Inflammatory macrophage treated with lipopolysaccharide for 1 hour (primary cell): ENCODE results near the gene CHST9.
A peak's percentile ranks its signal among the peaks of the same experiment; 100 is the strongest.
"Not testable (repeated sequence)": the region's sequence is repeated elsewhere in the genome, so short reads cannot be mapped to it uniquely, and the experiment has no call there.

ENCODE experiments used
- DNase-seq, 2 donors: peaks; one replicate each; pipeline ENCODE4 v3.0.0-alpha.2; 2020 to 2022

Gene CHST9

DNA sequence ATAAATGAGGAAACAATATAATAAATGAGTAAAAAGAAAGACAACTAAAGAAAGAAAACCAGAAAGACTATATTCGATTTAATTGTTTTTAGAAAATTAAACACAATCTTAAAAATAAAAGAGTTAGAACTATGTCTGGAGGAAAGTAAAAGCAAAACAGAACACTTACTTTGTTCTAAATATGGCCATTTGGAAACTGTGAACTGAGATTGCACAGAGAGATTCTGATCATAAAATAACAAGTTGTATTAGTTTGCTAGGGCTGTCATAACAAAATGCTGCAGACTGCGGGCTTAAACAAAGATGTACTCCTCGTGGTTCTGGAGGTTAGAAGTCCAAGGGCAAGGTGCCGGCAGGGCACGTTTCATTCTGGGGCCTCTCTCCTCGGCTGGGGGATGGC, 191.5 kb downstream of the CHST9 start:
- no peak for DNase-seq

DNA sequence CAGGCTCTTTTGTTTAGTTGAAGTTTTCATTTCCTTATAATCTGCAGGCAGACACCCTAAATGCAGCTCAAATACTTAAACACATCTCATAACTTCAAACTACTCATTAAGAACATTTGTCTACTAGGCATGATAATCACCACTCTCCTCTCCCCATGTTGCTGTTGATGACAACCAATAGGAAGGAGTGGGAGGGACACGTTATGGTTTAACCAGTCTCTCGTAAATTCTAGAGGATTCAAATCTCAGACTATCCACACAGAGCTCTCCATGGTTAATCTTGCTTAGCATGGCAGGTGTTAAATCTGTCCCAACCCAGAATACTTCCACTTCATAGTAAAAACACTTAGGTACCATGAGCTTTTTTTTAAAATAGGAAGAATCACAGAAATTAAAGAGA, 192.2 kb downstream of the CHST9 start:
- no peak for DNase-seq

DNA sequence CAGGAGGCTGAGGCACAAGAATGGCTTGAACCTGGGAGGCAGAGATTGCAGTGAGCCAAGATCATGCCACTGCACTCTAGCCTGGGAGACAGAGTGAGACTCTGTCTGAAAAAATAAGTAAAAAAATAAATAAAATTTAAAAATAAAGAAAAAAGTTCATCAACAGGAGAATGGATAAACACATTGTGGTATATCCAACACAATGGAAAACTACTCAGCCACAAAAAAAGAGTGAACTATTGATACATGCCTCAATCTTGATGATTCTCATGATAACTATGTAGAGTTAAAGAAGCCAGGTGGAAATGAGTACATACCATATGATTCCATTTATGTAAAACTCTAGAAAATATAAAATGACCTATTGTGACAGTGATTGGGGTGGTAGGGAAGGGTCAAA, 195.3 kb downstream of the CHST9 start:
- DNase-seq, result no peak

DNA sequence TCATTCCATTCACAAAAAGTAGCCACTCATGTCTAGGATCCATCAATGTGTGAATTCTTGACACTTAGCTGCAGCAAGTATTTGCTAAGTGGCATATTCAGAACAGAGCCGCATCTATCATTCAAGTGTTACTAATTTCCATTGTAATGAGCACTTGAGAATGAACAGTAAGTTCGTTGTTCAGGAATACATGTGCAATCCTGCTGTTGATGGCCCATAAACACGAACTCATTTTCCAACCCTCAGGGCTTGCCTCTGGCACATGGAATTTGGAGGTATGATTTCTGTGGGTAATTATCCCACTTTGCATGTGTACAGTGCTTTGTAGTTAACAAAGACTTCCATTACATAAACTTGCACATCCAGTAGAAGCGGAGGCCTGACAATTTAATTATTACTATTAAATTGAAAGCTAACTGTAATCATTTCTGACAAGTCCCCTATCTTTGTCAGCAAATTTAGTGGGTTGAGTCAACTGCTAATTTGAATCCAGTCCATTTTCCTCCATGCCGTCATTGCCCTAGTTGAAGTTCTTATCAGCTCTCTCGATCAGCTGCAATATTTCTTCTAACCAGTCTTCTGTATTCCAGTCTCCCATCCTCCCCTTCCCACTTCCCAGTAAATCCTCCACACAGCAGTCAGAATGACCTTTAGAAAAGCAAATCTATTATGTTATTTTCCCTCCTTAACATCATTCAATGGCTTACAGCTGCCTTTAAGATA, 203.6 kb downstream of the CHST9 start:
- DNase-seq, result no peak

DNA sequence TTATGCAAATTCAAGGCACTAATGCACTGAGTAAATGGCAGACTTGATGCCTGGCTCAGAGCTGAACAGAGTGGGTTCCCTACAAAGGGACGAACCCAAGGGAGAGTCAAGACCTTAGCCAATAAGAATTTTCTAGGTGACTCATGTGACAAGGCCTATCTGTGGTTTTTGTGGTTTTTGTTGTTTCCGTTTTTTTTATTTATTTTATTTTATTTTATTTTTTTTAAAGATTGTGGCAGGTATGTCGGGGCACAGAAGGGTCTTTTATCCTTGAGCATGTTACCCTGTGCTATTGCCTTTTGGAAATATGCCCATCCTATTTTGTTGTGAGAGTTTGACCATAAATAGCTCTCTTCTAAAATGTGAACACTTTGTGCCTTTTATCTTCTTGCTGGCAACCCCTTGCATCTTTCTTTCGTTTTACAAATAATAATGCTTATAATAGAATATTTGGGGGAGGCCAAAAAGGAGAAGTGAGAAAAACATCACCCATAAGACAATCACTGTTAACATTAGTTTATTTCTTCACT, 206.2 kb downstream of the CHST9 start:
- no peak for DNase-seq

- no peak for DNase-seq
These were observed 207.3 kb downstream of the CHST9 start for GRCh38 chr18:26977781-26978180.

- no peak for DNase-seq
These were observed 208.9 kb downstream of the CHST9 start for GRCh38 chr18:26976206-26976605.

GRCh38 chr18:26972549-26972948, 212.6 kb downstream of the CHST9 start:
- not testable (repeated sequence) for DNase-seq

DNA sequence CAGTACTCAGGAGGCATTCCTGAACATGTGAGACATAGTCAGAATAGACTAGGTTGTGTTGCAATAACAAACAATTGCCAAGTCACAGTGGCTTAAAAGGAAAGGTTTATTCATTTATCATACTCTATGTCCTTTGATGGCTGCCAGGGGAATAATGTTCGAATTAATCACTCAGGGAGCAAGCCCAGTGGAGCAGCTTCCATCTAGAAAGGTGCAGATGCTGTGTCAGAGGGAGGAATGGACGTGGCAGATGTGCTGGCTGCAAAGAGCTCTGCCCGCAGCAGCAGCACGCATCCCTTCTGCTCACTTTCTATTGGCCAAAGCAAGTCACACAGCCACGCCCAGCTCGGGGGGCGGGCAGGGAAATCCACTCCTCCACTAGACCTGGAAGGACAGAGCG, 213.7 kb downstream of the CHST9 start:
- DNase-seq, result no peak

DNA sequence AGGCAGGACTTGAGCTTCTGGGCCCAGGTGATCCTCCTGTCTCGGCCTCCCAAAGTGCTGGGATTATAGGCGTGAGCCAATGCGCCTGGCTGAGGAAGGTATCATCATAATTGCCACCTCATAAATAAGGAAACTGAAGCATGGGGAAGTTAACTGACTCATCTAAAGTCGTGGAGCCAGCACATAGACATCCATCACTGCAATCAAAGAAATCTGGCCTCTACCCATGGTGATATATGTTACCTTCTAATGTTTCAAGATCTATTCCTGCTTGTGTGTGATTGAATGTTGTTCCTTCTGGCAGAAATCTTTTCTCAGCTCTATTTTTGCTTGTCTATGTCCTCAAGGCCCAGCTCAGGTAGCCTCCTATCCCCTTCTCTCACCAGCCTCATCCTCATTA, 214.5 kb downstream of the CHST9 start:
- no peak for DNase-seq

- no peak for DNase-seq
These were observed 219.9 kb downstream of the CHST9 start for GRCh38 chr18:26965206-26965605.

GRCh38 chr18:26963292-26963691, 221.8 kb downstream of the CHST9 start:
- peak in 1 of 2 donors; percentile 1 for DNase-seq

GRCh38 chr18:26961839-26962238, 223.3 kb downstream of the CHST9 start:
- no peak for DNase-seq

- no peak for DNase-seq
These were observed 224.2 kb downstream of the CHST9 start for GRCh38 chr18:26960911-26961310.

DNA sequence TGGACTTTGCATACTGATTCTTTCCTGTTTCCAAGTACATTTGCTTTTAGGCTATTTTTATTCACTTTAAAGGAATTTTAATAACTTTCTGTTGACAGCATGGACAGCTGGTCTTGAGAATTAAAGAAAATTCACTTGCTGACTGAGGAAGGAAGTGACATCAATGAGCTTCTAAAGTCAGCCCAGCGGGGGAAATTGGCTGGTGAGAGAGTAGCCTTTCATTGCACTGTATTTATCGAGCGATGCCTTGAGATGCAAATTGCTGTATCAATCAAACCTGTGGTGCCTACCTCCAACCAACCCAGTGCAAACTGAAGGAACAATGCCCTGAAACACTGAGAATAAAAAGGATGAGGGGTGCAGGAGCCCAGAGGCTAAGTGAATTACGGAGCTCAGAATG, 228.2 kb downstream of the CHST9 start:
- no peak for DNase-seq

DNA sequence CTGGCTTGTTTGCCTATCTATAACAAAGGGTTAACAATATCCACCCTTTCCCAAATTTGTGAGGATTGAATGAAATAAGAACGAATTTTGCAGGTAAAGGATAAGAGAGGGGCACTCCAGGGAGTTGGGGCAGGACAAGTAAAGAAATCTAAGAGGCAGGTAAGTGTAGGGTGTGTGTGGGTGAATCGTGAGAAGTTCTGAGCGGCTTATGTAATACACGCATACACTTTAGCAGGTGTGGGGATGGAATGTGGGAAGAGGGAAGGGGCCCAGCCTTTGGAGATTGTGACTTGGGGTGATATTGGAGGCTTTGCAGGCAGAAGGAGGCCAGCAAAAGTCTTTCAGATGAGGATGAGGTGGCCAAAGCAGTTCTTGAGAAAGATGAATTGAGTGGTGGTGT, 236.4 kb downstream of the CHST9 start:
- no peak for DNase-seq

- DNase-seq, result no peak
These were observed 241.2 kb downstream of the CHST9 start for GRCh38 chr18:26943906-26944305.

DNA sequence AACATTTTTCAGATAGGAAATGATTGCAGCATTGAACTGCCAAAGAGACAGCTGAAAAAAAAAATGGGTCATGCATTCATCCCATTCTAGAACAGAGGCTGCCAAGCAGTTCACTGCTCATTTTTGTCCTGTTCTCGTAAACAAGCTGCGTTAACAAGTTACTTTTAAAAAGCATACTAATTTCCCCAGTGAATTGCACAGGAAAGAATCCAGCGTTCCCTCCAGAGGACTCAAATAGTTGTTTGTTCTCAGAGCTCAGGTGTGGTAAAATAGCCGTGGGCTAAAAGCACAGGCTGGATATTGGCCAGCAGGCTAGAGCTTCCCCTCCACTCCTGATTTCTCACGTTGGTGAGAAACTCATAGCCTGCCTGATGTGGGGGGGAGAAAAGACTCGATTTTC, 243.5 kb downstream of the CHST9 start:
- DNase-seq, result no peak

- no peak for DNase-seq
These were observed 244.2 kb downstream of the CHST9 start for GRCh38 chr18:26940744-26941398.

DNA sequence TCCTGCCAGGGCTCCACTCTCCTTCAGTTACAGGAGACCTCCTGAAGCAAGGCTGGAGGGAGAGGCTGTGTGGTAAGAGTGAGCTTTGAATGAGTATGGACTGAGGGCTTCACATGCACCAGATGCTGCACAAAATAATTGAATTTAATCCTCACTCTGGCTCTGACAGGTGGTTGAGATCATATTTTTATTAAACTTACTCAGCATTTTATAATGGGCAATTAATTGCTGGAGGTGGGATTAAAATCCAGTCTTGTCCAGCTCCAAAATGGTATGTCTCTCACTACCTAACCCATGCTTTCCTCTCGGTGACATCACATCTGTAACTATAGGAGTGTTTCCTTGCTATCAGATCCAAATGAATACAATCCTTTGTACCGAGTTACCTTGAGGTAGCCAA, 253.4 kb downstream of the CHST9 start:
- no peak for DNase-seq

DNA sequence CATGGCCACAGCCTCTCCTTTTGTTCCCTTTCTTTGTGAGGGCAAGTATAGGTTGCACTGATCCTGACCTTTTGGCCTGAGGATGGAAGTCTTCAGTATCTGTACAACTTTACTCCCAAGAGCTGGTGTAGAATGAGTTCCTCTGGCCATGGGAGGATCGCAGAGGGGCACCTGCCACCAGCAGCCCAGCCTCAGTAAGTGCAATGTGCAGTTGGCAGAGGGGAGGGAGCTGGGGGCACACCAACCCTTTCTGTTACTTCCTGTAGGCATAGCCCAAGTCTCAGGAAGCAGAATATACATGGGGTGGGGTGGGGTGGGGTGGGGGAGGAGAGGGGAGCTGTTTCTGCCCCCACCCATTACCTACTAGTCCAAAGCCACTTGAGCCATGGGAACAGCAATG, 254.5 kb downstream of the CHST9 start:
- no peak for DNase-seq

- no peak for DNase-seq
These were observed 256.3 kb downstream of the CHST9 start for GRCh38 chr18:26928670-26929313.

DNA sequence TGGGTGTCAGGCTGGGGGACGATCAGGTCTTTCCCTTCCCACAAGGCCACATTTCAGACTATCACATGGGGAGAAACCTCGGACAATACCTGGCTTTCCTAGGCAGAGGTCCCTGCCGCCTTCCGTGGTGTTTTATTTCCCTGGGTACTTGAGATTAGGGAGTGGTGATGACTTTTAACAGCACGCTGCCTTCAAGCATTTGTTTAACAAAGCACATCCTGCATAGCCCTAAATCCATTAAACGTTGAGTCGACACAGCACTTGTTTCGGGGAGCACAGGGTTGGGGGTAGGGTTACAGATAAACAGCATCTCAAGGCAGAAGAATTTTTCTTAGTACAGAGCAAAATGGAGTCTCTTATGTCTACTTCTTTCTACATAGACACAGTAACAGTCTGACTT, 257.3 kb downstream of the CHST9 start:
- not testable (repeated sequence) for DNase-seq

DNA sequence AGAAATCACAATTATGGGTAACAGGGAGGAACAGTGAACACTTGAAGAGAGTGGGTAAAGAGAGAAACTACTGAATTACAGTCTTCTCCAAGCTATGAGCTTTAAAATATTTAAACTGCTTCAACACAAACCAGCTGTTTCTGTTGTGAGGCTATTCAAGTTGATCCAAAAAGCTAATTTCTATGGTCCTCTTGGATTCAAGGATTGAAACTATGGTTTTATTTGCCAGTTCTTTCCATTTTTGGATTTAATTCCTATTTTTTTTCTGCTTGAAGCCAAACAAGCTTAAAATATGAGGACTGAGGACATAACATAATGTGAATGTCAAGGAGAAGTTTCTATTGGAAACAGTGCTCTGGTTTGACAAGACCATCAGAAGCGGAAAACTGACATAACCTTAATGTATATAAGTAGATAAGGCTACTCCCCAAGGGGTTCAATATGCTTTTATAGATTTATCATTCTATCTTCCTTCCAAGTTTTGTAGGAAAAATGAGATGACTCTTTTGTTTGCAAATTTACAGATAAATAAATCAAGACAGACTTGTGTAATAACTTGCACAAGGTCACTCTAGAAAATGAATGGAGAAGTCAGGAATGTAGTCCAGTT, 258.9 kb downstream of the CHST9 start:
- DNase-seq, result no peak
